Parathyroid adenoma (tissue), 2 donors: ENCODE results near the gene CYP1A2.

Experiments
- H2AFZ ChIP-seq: fragments of 300-600 bp; sonication (generic); one replicate; pipeline ENCODE4 v1.7.0; 2017; ENCODE audit warnings: antibody characterized with exemption, mild to moderate bottlenecking
- H3K27ac ChIP-seq: fragments of 300-600 bp; sonication (generic); one replicate; pipeline ENCODE4 v1.7.0; 2017
- H3K27me3 ChIP-seq: fragments of 300-600 bp; sonication (generic); one replicate; pipeline ENCODE4 v1.7.0; 2017; ENCODE audit warnings: low read length; ENCODE audit not compliant: control insufficient read depth, insufficient read depth
- H3K36me3 ChIP-seq: fragments of 300-600 bp; sonication (generic); one replicate; pipeline ENCODE4 v1.7.0; 2017; ENCODE audit warnings: low read length; ENCODE audit not compliant: control insufficient read depth, insufficient read depth
- H3K4me1 ChIP-seq: fragments of 300-600 bp; sonication (generic); one replicate; pipeline ENCODE4 v1.7.0; 2017; ENCODE audit warnings: control low read depth
- H3K4me2 ChIP-seq: fragments of 300-600 bp; sonication (generic); one replicate; pipeline ENCODE4 v1.7.0; 2017; ENCODE audit warnings: low read length
- H3K4me3 ChIP-seq: fragments of 300-600 bp; sonication (generic); one replicate; pipeline ENCODE4 v1.7.0; 2017; ENCODE audit warnings: low read depth, low read length
- H3K79me2 ChIP-seq: fragments of 300-600 bp; sonication (generic); one replicate; pipeline ENCODE4 v1.7.0; 2017; ENCODE audit warnings: control low read depth
- H3K9ac ChIP-seq: fragments of 300-600 bp; sonication (generic); one replicate; pipeline ENCODE4 v1.7.0; 2017; ENCODE audit warnings: mild to moderate bottlenecking
- H3K9me3 ChIP-seq: fragments of 300-600 bp; sonication (generic); one replicate; pipeline ENCODE4 v1.7.0; 2017; ENCODE audit warnings: low read length; ENCODE audit not compliant: control insufficient read depth
- TF ChIP-seq, protein P1 (sequence below): fragments of 300-600 bp; sonication (generic); IDR thresholded peaks from one replicate; pipeline ENCODE4 v1.7.0; 2017; ENCODE audit warnings: antibody characterized with exemption, mild to moderate bottlenecking
- donor health status: primary hyperparathyroidism.

Gene CYP1A2

GRCh38 chr15:74776821-74777768, 28.4 kb downstream of the CYP1A2 start:
- H3K27me3 ChIP-seq: no peaks in the 10 kb centered on the region
- TF ChIP-seq, protein P1, sequence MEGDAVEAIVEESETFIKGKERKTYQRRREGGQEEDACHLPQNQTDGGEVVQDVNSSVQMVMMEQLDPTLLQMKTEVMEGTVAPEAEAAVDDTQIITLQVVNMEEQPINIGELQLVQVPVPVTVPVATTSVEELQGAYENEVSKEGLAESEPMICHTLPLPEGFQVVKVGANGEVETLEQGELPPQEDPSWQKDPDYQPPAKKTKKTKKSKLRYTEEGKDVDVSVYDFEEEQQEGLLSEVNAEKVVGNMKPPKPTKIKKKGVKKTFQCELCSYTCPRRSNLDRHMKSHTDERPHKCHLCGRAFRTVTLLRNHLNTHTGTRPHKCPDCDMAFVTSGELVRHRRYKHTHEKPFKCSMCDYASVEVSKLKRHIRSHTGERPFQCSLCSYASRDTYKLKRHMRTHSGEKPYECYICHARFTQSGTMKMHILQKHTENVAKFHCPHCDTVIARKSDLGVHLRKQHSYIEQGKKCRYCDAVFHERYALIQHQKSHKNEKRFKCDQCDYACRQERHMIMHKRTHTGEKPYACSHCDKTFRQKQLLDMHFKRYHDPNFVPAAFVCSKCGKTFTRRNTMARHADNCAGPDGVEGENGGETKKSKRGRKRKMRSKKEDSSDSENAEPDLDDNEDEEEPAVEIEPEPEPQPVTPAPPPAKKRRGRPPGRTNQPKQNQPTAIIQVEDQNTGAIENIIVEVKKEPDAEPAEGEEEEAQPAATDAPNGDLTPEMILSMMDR: no peak
- peaks cover 13% of the 10 kb centered on the region for H3K4me1 ChIP-seq
- no peak overlapping the region for H3K9ac ChIP-seq
- H3K4me2 ChIP-seq: no peak overlapping the region
- no peaks in the 10 kb centered on the region for H3K36me3 ChIP-seq
- peaks cover 6% of the 10 kb centered on the region for H3K79me2 ChIP-seq
- no peaks in the 10 kb centered on the region for H3K9me3 ChIP-seq
- H2AFZ ChIP-seq: no peak overlapping the region
- H3K4me3 ChIP-seq: no peak overlapping the region
- no peak overlapping the region for H3K27ac ChIP-seq

DNA sequence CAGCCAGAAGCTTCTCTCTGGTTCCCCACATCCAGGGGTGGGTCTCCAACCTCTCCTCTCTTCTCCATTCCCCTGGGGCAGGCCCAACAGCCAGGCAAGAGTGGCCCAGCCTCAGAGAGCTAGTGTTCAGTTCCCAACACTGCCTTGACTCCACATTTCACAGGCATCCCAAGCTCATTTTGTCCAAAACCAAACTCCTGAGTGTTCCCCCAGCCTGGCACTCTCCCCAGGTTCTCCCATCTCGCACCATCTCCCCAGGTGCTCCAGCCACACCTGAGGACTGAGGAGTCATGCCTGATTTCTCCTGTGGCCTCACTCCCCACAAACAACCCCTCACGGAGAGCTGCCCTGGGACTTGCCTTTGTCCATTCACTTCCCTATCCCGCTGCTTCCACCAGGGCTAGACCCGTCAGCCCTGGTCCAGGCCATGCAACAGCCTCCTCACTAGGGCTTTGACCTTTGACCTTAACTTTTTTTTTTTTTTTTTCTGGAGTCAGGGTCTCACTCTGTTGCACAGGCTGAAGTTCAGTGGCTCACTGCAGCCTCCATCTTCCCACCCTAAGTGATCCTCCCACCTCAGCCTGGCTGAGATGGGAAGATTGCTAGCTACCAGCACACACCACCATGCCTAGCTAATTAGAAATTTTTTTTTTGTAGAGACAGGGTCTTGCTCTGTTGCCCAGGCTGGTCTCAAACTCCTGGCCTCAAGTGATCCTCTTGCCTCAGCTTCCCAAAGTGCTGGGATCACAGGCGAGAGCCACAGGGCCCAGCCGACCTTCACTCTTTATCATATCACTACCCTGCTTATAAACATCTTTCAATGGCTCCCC, 29.3 kb downstream of the CYP1A2 start:
- no peaks in the 10 kb centered on the region for H3K9me3 ChIP-seq
- no peak overlapping the region for H2AFZ ChIP-seq
- TF ChIP-seq, protein P1: no peak
- H3K79me2 ChIP-seq: peaks cover 6% of the 10 kb centered on the region
- H3K27ac ChIP-seq: no peak overlapping the region
- no peak overlapping the region for H3K4me2 ChIP-seq
- no peaks in the 10 kb centered on the region for H3K36me3 ChIP-seq
- H3K4me3 ChIP-seq: no peak overlapping the region
- H3K4me1 ChIP-seq: peaks cover 13% of the 10 kb centered on the region
- H3K27me3 ChIP-seq: no peaks in the 10 kb centered on the region
- H3K9ac ChIP-seq: no peak overlapping the region

GRCh38 chr15:74778599-74778970, 29.9 kb downstream of the CYP1A2 start:
- Histone ChIP-seq H3K27me3 (no peaks in the 10 kb centered on the region), H2AFZ (no peak overlapping the region), H3K9ac (no peak overlapping the region), H3K36me3 (no peaks in the 10 kb centered on the region), H3K4me3 (no peak overlapping the region), H3K4me2 (no peak overlapping the region), H3K79me2 (peaks cover 6% of the 10 kb centered on the region), H3K9me3 (no peaks in the 10 kb centered on the region), H3K4me1 (peaks cover 13% of the 10 kb centered on the region), H3K27ac (no peak overlapping the region)
- TF ChIP-seq, protein P1: no peak

GRCh38 chr15:74779162-74779648, 30.6 kb downstream of the CYP1A2 start:
- TF ChIP-seq, protein P1: no peak
- H3K4me3 ChIP-seq: no peak overlapping the region
- no peak overlapping the region for H3K27ac ChIP-seq
- H3K4me1 ChIP-seq: peaks cover 13% of the 10 kb centered on the region
- H3K27me3 ChIP-seq: no peaks in the 10 kb centered on the region
- H3K9ac ChIP-seq: no peak overlapping the region
- H3K9me3 ChIP-seq: no peaks in the 10 kb centered on the region
- H2AFZ ChIP-seq: no peak overlapping the region
- H3K79me2 ChIP-seq: peaks cover 6% of the 10 kb centered on the region
- no peak overlapping the region for H3K4me2 ChIP-seq
- no peaks in the 10 kb centered on the region for H3K36me3 ChIP-seq
